SJCRH30 (cell line): Measurements from ENCODE around the gene RGS7. TPM values are rescaled to one million over a fixed set of nuclear protein-coding genes. Genes with fewer than 3 reads are reported as not detected.

Experiments
- DNase-seq, 2 experiments: peaks; one replicate each; pipeline ENCODE4 v3.0.0-alpha.2; 2015 to 2020
- H3K27ac ChIP-seq: fragments of 250-450 bp; sonication (Bioruptor Pico); 2 replicates; pipeline ENCODE4 v1.5.1; 2020; ENCODE audit warnings: mild to moderate bottlenecking, moderate library complexity
- H3K27me3 ChIP-seq: fragments of 250-450 bp; sonication (Bioruptor Pico); 2 replicates; pipeline ENCODE4 v1.5.1; 2020; ENCODE audit warnings: mild to moderate bottlenecking, moderate library complexity
- H3K36me3 ChIP-seq: fragments of 250-450 bp; sonication (Bioruptor Pico); 2 replicates; pipeline ENCODE4 v1.5.1; 2020; ENCODE audit warnings: mild to moderate bottlenecking, moderate library complexity
- H3K4me1 ChIP-seq: fragments of 250-450 bp; sonication (Bioruptor Pico); 2 replicates; pipeline ENCODE4 v1.5.1; 2020; ENCODE audit warnings: mild to moderate bottlenecking, moderate library complexity
- H3K4me3 ChIP-seq: fragments of 250-450 bp; sonication (Bioruptor Pico); 2 replicates; pipeline ENCODE4 v1.5.1; 2020; ENCODE audit warnings: mild to moderate bottlenecking, moderate library complexity
- H3K9me3 ChIP-seq: fragments of 250-450 bp; sonication (Bioruptor Pico); replicated peaks from 2 replicates; pipeline ENCODE4 v1.5.1; 2020; ENCODE audit warnings: mild to moderate bottlenecking, moderate library complexity
- total RNA-seq: library from RNA; depleted of rRNA; stranded (reverse); fragments of >200 nt; shearing (Covaris generic); gene quantifications from 2 replicates; pipeline ENCODE4 v1.2.3, GENCODE V29; 2014

RGS7 gene
- total RNA-seq, 1 experiment from 2014 or later: 0.16 TPM

GRCh38 chr1:241045659-241046058 lies 311.3 kb downstream of the RGS7 start:
- no peak for DNase-seq
- Histone ChIP-seq H3K4me3 (no peak overlapping the region), H3K4me1 (no peaks in the 10 kb centered on the region)

GRCh38 chr1:241034203-241034936 lies 322.6 kb downstream of the RGS7 start:
- H3K36me3 ChIP-seq: no peaks in the 10 kb centered on the region
- no peaks in the 10 kb centered on the region for H3K4me1 ChIP-seq
- no peak overlapping the region for H3K4me3 ChIP-seq
- H3K27ac ChIP-seq: no peak overlapping the region
- H3K27me3 ChIP-seq: no peaks in the 10 kb centered on the region
- no peaks in the 10 kb centered on the region for H3K9me3 ChIP-seq
- DNase-seq: no peak

More at GRCh38 chr1:241045659-241046058, 311.3 kb downstream of the RGS7 start:
- Histone ChIP-seq H3K27me3 (no peaks in the 10 kb centered on the region), H3K9me3 (no peaks in the 10 kb centered on the region), H3K36me3 (no peaks in the 10 kb centered on the region), H3K27ac (no peak overlapping the region)

GRCh38 chr1:241024834-241025233 lies 332.2 kb downstream of the RGS7 start:
- Histone ChIP-seq H3K4me1 (no peaks in the 10 kb centered on the region), H3K27ac (no peak overlapping the region), H3K9me3 (no peaks in the 10 kb centered on the region), H3K4me3 (no peak overlapping the region), H3K27me3 (no peaks in the 10 kb centered on the region), H3K36me3 (no peaks in the 10 kb centered on the region)
- no peak for DNase-seq

- no peaks in the 10 kb centered on the region for H3K27me3 ChIP-seq
- H3K9me3 ChIP-seq: no peaks in the 10 kb centered on the region
- peak in 1 of 2 experiments; percentile 1 for DNase-seq
- no peaks in the 10 kb centered on the region for H3K4me1 ChIP-seq
- no peak overlapping the region for H3K27ac ChIP-seq
- H3K4me3 ChIP-seq: no peak overlapping the region
- H3K36me3 ChIP-seq: no peaks in the 10 kb centered on the region
Observed at GRCh38 chr1:241022366-241022765, 334.6 kb downstream of the RGS7 start.

- no peaks in the 10 kb centered on the region for H3K27me3 ChIP-seq
- no peaks in the 10 kb centered on the region for H3K9me3 ChIP-seq
- no peak for DNase-seq
- no peak overlapping the region for H3K4me3 ChIP-seq
- no peaks in the 10 kb centered on the region for H3K36me3 ChIP-seq
- H3K4me1 ChIP-seq: no peaks in the 10 kb centered on the region
- no peak overlapping the region for H3K27ac ChIP-seq
Observed at GRCh38 chr1:241020851-241021697, 335.9 kb downstream of the RGS7 start.

- no peak for DNase-seq
- Histone ChIP-seq H3K9me3 (no peaks in the 10 kb centered on the region), H3K4me1 (no peaks in the 10 kb centered on the region), H3K27ac (no peak overlapping the region), H3K4me3 (no peak overlapping the region), H3K27me3 (no peaks in the 10 kb centered on the region), H3K36me3 (no peaks in the 10 kb centered on the region)
Observed at GRCh38 chr1:241012708-241013340, 344.2 kb downstream of the RGS7 start.

- H3K4me1 ChIP-seq: no peaks in the 10 kb centered on the region
Observed at GRCh38 chr1:241007668-241008067, 349.3 kb downstream of the RGS7 start.

GRCh38 chr1:240999826-241000225 lies 357.2 kb downstream of the RGS7 start:
- Histone ChIP-seq H3K27ac (no peak overlapping the region), H3K36me3 (no peaks in the 10 kb centered on the region), H3K27me3 (no peaks in the 10 kb centered on the region), H3K4me1 (no peaks in the 10 kb centered on the region), H3K9me3 (no peaks in the 10 kb centered on the region), H3K4me3 (no peak overlapping the region)
- peak in 1 of 2 experiments; percentile 1 for DNase-seq

More at GRCh38 chr1:241007668-241008067, 349.3 kb downstream of the RGS7 start:
- Histone ChIP-seq H3K36me3 (no peaks in the 10 kb centered on the region), H3K27me3 (no peaks in the 10 kb centered on the region), H3K27ac (no peak overlapping the region), H3K4me3 (no peak overlapping the region), H3K9me3 (no peaks in the 10 kb centered on the region)
- no peak for DNase-seq

- no peak overlapping the region for H3K4me3 ChIP-seq
- H3K27ac ChIP-seq: no peak overlapping the region
- H3K9me3 ChIP-seq: no peaks in the 10 kb centered on the region
- H3K4me1 ChIP-seq: no peaks in the 10 kb centered on the region
- H3K27me3 ChIP-seq: no peaks in the 10 kb centered on the region
- H3K36me3 ChIP-seq: no peaks in the 10 kb centered on the region
- DNase-seq: no peak
Observed at GRCh38 chr1:240998441-240999015, 358.5 kb downstream of the RGS7 start.

- Histone ChIP-seq H3K9me3 (no peaks in the 10 kb centered on the region), H3K4me3 (no peak overlapping the region), H3K36me3 (no peaks in the 10 kb centered on the region), H3K27ac (no peak overlapping the region), H3K4me1 (no peaks in the 10 kb centered on the region), H3K27me3 (no peaks in the 10 kb centered on the region)
- no peak for DNase-seq
Observed at GRCh38 chr1:240998024-240998423, 359.0 kb downstream of the RGS7 start.

- Histone ChIP-seq H3K27ac (no peak overlapping the region), H3K4me3 (no peak overlapping the region), H3K9me3 (no peaks in the 10 kb centered on the region), H3K36me3 (no peaks in the 10 kb centered on the region), H3K4me1 (no peaks in the 10 kb centered on the region), H3K27me3 (no peaks in the 10 kb centered on the region)
- DNase-seq: no peak
Observed at GRCh38 chr1:240993004-240993403, 364.0 kb downstream of the RGS7 start.

- H3K9me3 ChIP-seq: no peaks in the 10 kb centered on the region
- no peak for DNase-seq
- H3K27me3 ChIP-seq: no peaks in the 10 kb centered on the region
- H3K36me3 ChIP-seq: no peaks in the 10 kb centered on the region
- H3K4me1 ChIP-seq: no peaks in the 10 kb centered on the region
- H3K4me3 ChIP-seq: no peak overlapping the region
- no peak overlapping the region for H3K27ac ChIP-seq
Observed at GRCh38 chr1:240991230-240991629, 365.8 kb downstream of the RGS7 start.

GRCh38 chr1:240987928-240988327 lies 369.1 kb downstream of the RGS7 start:
- H3K36me3 ChIP-seq: no peaks in the 10 kb centered on the region
- H3K4me3 ChIP-seq: no peak overlapping the region
- no peaks in the 10 kb centered on the region for H3K9me3 ChIP-seq
- H3K27ac ChIP-seq: no peak overlapping the region
- no peak for DNase-seq
- H3K4me1 ChIP-seq: no peaks in the 10 kb centered on the region
- no peaks in the 10 kb centered on the region for H3K27me3 ChIP-seq

GRCh38 chr1:240985081-240985480 lies 371.9 kb downstream of the RGS7 start:
- H3K27me3 ChIP-seq: no peaks in the 10 kb centered on the region
- H3K4me1 ChIP-seq: no peaks in the 10 kb centered on the region
- H3K4me3 ChIP-seq: no peak overlapping the region
- no peaks in the 10 kb centered on the region for H3K9me3 ChIP-seq
- DNase-seq: no peak
- H3K36me3 ChIP-seq: no peaks in the 10 kb centered on the region
- no peak overlapping the region for H3K27ac ChIP-seq

- DNase-seq: no peak
- no peak overlapping the region for H3K4me3 ChIP-seq
- no peaks in the 10 kb centered on the region for H3K9me3 ChIP-seq
- no peaks in the 10 kb centered on the region for H3K27me3 ChIP-seq
- H3K36me3 ChIP-seq: no peaks in the 10 kb centered on the region
- H3K4me1 ChIP-seq: no peaks in the 10 kb centered on the region
- H3K27ac ChIP-seq: no peak overlapping the region
Observed at GRCh38 chr1:240980342-240980741, 376.7 kb downstream of the RGS7 start.
